HG02588 (cell line): ENCODE measurements around the gene ZC3HAV1L.
A peak's percentile ranks its signal among the peaks of the same experiment; 100 is the strongest.
"Not testable (repeated sequence)": the region's sequence is repeated elsewhere in the genome, so short reads cannot be mapped to it uniquely, and the experiment has no call there.

Experiments used
- ATAC-seq: cut with Tn5 transposase; IDR thresholded peaks from one replicate; pipeline ENCODE4 v1.9.1; 2021; ENCODE audit warnings: mild to moderate bottlenecking, moderate library complexity; ENCODE audit not compliant: unreplicated experiment

The ZC3HAV1L gene

GRCh38 chr7:139054656-139055055 is 18.8 kb upstream of the ZC3HAV1L start:
- not testable (repeated sequence) for ATAC-seq

- no peak for ATAC-seq
These were observed 18.3 kb upstream of the ZC3HAV1L start for GRCh38 chr7:139054101-139054500.

GRCh38 chr7:139051655-139052054 is 15.8 kb upstream of the ZC3HAV1L start:
- no peak for ATAC-seq

GRCh38 chr7:139049936-139050335 is 14.1 kb upstream of the ZC3HAV1L start:
- no peak for ATAC-seq

GRCh38 chr7:139049111-139049510 is 13.3 kb upstream of the ZC3HAV1L start:
- ATAC-seq: no peak

GRCh38 chr7:139047970-139048369 is 12.1 kb upstream of the ZC3HAV1L start:
- no peak for ATAC-seq

GRCh38 chr7:139046143-139046542 is 10.3 kb upstream of the ZC3HAV1L start:
- ATAC-seq: no peak

- no peak for ATAC-seq
These were observed 9.3 kb upstream of the ZC3HAV1L start for GRCh38 chr7:139044813-139045794.

GRCh38 chr7:139043823-139044812 is 8.3 kb upstream of the ZC3HAV1L start:
- no peak for ATAC-seq

GRCh38 chr7:139041378-139042085 is 5.7 kb upstream of the ZC3HAV1L start:
- no peak for ATAC-seq

- ATAC-seq: no peak
These were observed 2.8 kb upstream of the ZC3HAV1L start for GRCh38 chr7:139038691-139039090.

- ATAC-seq: no peak
These were observed 1.1 kb upstream of the ZC3HAV1L start for GRCh38 chr7:139036901-139037300.

GRCh38 chr7:139034855-139035585 is 822 bp downstream of the ZC3HAV1L start:
- ATAC-seq: peak; percentile 30

- no peak for ATAC-seq
These were observed 1.5 kb downstream of the ZC3HAV1L start for GRCh38 chr7:139034336-139034735.

- no peak for ATAC-seq
These were observed 2.3 kb downstream of the ZC3HAV1L start for GRCh38 chr7:139033346-139034114.

GRCh38 chr7:139032473-139032872 is 3.4 kb downstream of the ZC3HAV1L start:
- ATAC-seq: no peak

- no peak for ATAC-seq
These were observed 6.5 kb downstream of the ZC3HAV1L start for GRCh38 chr7:139029353-139029752.

- ATAC-seq: no peak
These were observed 9.3 kb downstream of the ZC3HAV1L start for GRCh38 chr7:139026551-139026950.

- ATAC-seq: not testable (repeated sequence)
These were observed 10.0 kb downstream of the ZC3HAV1L start for GRCh38 chr7:139025861-139026260.
